GM20431 (cell line): Measurements from ENCODE around the gene DEFB128.
"Not testable (repeated sequence)": the region's sequence is repeated elsewhere in the genome, so short reads cannot be mapped to it uniquely, and the experiment has no call there.

Experiments
- in situ Hi-C: fragments of 300-500 bp; cut with MseI, MboI; formaldehyde crosslinking; loops from one replicate; pipeline ENCODE4 v1.15.0; 2020; ENCODE audit warnings: low sequenced_read_pairs; ENCODE audit not compliant: unreplicated experiment

DEFB128 gene

GRCh38 chr20:189611-190010 lies at the start of gene DEFB128:
Gene DEFB128, minus strand, starts transcription at chr20:189711. Its CDS starts 88 bp downstream, at chr20:189623.
- in situ Hi-C loops, result no loop called here

- in situ Hi-C loops, result no loop called here
Observed at GRCh38 chr20:237929-238328, 48.4 kb upstream of the DEFB128 start.

GRCh38 chr20:237489-237888 lies 48.0 kb upstream of the DEFB128 start:
- in situ Hi-C loops, result no loop called here

GRCh38 chr20:235891-236290 lies 46.4 kb upstream of the DEFB128 start:
- in situ Hi-C loops, result no loop called here

GRCh38 chr20:227439-228105 lies 38.1 kb upstream of the DEFB128 start:
- in situ Hi-C loops, result no loop called here

GRCh38 chr20:226958-227357 lies 37.4 kb upstream of the DEFB128 start, which contains the start of gene DEFB129:
Gene DEFB129, plus strand, starts transcription at chr20:227258. Its CDS starts 31 bp downstream, at chr20:227289.
- in situ Hi-C loops, result no loop called here

- in situ Hi-C loops, result not testable (repeated sequence)
Observed at GRCh38 chr20:225879-226278, 36.4 kb upstream of the DEFB128 start.

- in situ Hi-C loops, result no loop called here
Observed at GRCh38 chr20:221258-221830, 31.8 kb upstream of the DEFB128 start.

GRCh38 chr20:219290-220115 lies 30.0 kb upstream of the DEFB128 start:
- in situ Hi-C loops, result no loop called here

- in situ Hi-C loops, result no loop called here
Observed at GRCh38 chr20:217266-217665, 27.8 kb upstream of the DEFB128 start.

GRCh38 chr20:215796-216195 lies 26.3 kb upstream of the DEFB128 start:
- in situ Hi-C loops, result no loop called here

GRCh38 chr20:214383-214782 lies 24.9 kb upstream of the DEFB128 start:
- in situ Hi-C loops, result no loop called here

GRCh38 chr20:210809-211502 lies 21.4 kb upstream of the DEFB128 start:
- in situ Hi-C loops, result no loop called here

GRCh38 chr20:208942-209566 lies 19.5 kb upstream of the DEFB128 start:
- in situ Hi-C loops, result no loop called here

- in situ Hi-C loops, result not testable (repeated sequence)
Observed at GRCh38 chr20:203630-204029, 14.1 kb upstream of the DEFB128 start.

GRCh38 chr20:199996-200395 lies 10.5 kb upstream of the DEFB128 start:
- in situ Hi-C loops, result no loop called here

- in situ Hi-C loops, result no loop called here
Observed at GRCh38 chr20:198225-198624, 8.7 kb upstream of the DEFB128 start.

GRCh38 chr20:187733-188132 lies 1.8 kb downstream of the DEFB128 start:
- in situ Hi-C loops, result no loop called here

GRCh38 chr20:184288-184687 lies 5.2 kb downstream of the DEFB128 start:
- in situ Hi-C loops, result no loop called here

- in situ Hi-C loops, result no loop called here
Observed at GRCh38 chr20:168876-169275, 20.6 kb downstream of the DEFB128 start.
